Spleen (tissue), 7 donors: ENCODE results near the gene GAB2.

Experiments used
- CTCF ChIP-seq, 11 experiments: fragments of 200-600 bp in 7 of 11; fragments of 450-650 bp in 4 of 11; sonication (generic) in 4 of 11; IDR thresholded peaks in 8 of 11; conservative IDR thresholded peaks in 3 of 11; 1 replicate in 7 of 11; 2 replicates in 4 of 11; pipeline versions ENCODE4 v1.4.0 to v1.8.0; 2016 to 2021; ENCODE audit warnings: antibody characterized with exemption in 11 of 11, inconsistent platforms in 4 of 11, mild to moderate bottlenecking in 1 of 11
- POLR2A ChIP-seq, 3 donors: fragments of 450-650 bp; IDR thresholded peaks; one replicate each; pipeline ENCODE4 v1.5.1; 2017; ENCODE audit warnings: antibody characterized with exemption in 3 of 3, mild to moderate bottlenecking in 1 of 3
- POLR2AphosphoS5 ChIP-seq, 3 donors: sonication (generic); formaldehyde crosslinking; IDR thresholded peaks; one replicate each; pipeline ENCODE4 v1.5.1; 2017; ENCODE audit warnings: antibody characterized with exemption in 3 of 3
- donor health status: DM: no; HTN: no; CAD: no; lungs with moderate emphysema.
- donor health status: DM: no; HTN: no; CAD: no.
- donor health status: DM: no; HTN: no; CAD: no.

- TF ChIP-seq CTCF (IDR thresholded peaks at IDR 0.05 in 8 of 11, conservative IDR thresholded peaks at IDR 0.05 in 3 of 11) (no peak), POLR2A (IDR thresholded peaks at IDR 0.05) (no peak), POLR2AphosphoS5 (IDR thresholded peaks at IDR 0.05) (no peak)
Measured at GRCh38 chr11:78192911-78193351, 224.7 kb downstream of the GAB2 start.
